Liver (tissue), 9 donors: ENCODE measurements around the gene RNF133. TPM values are rescaled to one million over a fixed set of nuclear protein-coding genes. Genes with fewer than 3 reads are reported as not detected.

ENCODE experiments used
- DNase-seq: peaks from one replicate; pipeline ENCODE4 v3.0.0-alpha.2; 2017; ENCODE audit warnings: low spot score
- H3K27ac ChIP-seq, 2 donors: one replicate each; pipeline ENCODE4 v1.7.0; 2013; ENCODE audit warnings: inconsistent platforms in 2 of 2, low read length in 2 of 2, control low read depth in 1 of 2, low read depth in 1 of 2, mild to moderate bottlenecking in 1 of 2
- H3K27me3 ChIP-seq, 4 donors: one replicate each; pipeline versions ENCODE4 v1.6.1 to v1.7.0; 2013; ENCODE audit warnings: low read length in 3 of 4, inconsistent platforms in 1 of 4, mild to moderate bottlenecking in 1 of 4, moderate library complexity in 1 of 4; ENCODE audit not compliant: control insufficient read depth in 4 of 4, insufficient read depth in 4 of 4
- H3K36me3 ChIP-seq, 4 donors: one replicate each; pipeline versions ENCODE4 v1.6.1 to v1.7.0; 2013; ENCODE audit warnings: low read length in 3 of 4, mild to moderate bottlenecking in 3 of 4, low read depth in 1 of 4, moderate library complexity in 1 of 4; ENCODE audit not compliant: control insufficient read depth in 4 of 4, insufficient read depth in 3 of 4
- H3K4me1 ChIP-seq, 4 donors: one replicate each; pipeline versions ENCODE4 v1.6.1 to v1.7.0; 2013; ENCODE audit warnings: low read length in 3 of 4, mild to moderate bottlenecking in 3 of 4, moderate library complexity in 1 of 4; ENCODE audit not compliant: control insufficient read depth in 4 of 4, insufficient read depth in 4 of 4
- H3K4me3 ChIP-seq, 3 donors: one replicate each; pipeline versions ENCODE4 v1.6.1 to v1.7.0; 2013; ENCODE audit warnings: low read length in 3 of 3, control low read depth in 1 of 3, low read depth in 1 of 3, mild to moderate bottlenecking in 1 of 3
- H3K9ac ChIP-seq, 2 donors: one replicate each; pipeline ENCODE4 v1.7.0; 2013; ENCODE audit warnings: low read length in 2 of 2, mild to moderate bottlenecking in 2 of 2, moderate library complexity in 2 of 2, control low read depth in 1 of 2, low read depth in 1 of 2
- H3K9me3 ChIP-seq, 4 donors: one replicate each; pipeline versions ENCODE4 v1.6.1 to v1.7.0; 2013; ENCODE audit warnings: low read length in 3 of 4; ENCODE audit not compliant: control insufficient read depth in 4 of 4
- EGR1 ChIP-seq, 2 donors: IDR thresholded peaks; 2 replicates each; pipeline ENCODE4 v1.6.1; 2016 to 2018; ENCODE audit warnings: antibody characterized with exemption in 2 of 2, low read depth in 2 of 2
- FOXA2 ChIP-seq: IDR thresholded peaks from 2 replicates; pipeline ENCODE4 v1.6.1; 2016; ENCODE audit warnings: antibody characterized with exemption
- GABPA ChIP-seq, 2 donors: IDR thresholded peaks in 1 of 2; conservative IDR thresholded peaks in 1 of 2; 2 replicates each; pipeline ENCODE4 v1.6.1; 2016; ENCODE audit warnings: antibody characterized with exemption in 2 of 2, mild to moderate bottlenecking in 1 of 2, moderate library complexity in 1 of 2
- HNF4A ChIP-seq, 2 donors: conservative IDR thresholded peaks; 2 replicates each; pipeline ENCODE4 v1.6.1; 2016; ENCODE audit warnings: antibody characterized with exemption in 2 of 2, mild to moderate bottlenecking in 2 of 2
- HNF4G ChIP-seq: IDR thresholded peaks from 2 replicates; pipeline ENCODE4 v1.6.1; 2016; ENCODE audit warnings: antibody characterized with exemption
- JUND ChIP-seq, 2 donors: IDR thresholded peaks; 2 replicates each; pipeline ENCODE4 v1.6.1; 2016; ENCODE audit warnings: antibody characterized with exemption in 2 of 2
- NR2F2 ChIP-seq: IDR thresholded peaks from 2 replicates; pipeline ENCODE4 v1.6.1; 2016; ENCODE audit warnings: antibody characterized with exemption
- RXRA ChIP-seq, 2 donors: IDR thresholded peaks; 2 replicates each; pipeline ENCODE4 v1.6.1; 2017 to 2018; ENCODE audit warnings: antibody characterized with exemption in 2 of 2, mild to moderate bottlenecking in 1 of 2
- SP1 ChIP-seq: IDR thresholded peaks from 2 replicates; pipeline ENCODE4 v1.6.1; 2018; ENCODE audit warnings: antibody characterized with exemption, mild to moderate bottlenecking
- WGBS: extraction: QIAGEN DNeasy Blood & Tissue Kit; methylation state at CpG from one replicate; pipeline ENCODE4 v1.1.7; 2013; 5-methylcytosine and 5-hydroxymethylcytosine counted together
- polyA plus RNA-seq, 2 donors: library from polyadenylated mRNA; stranded (reverse) in 1 of 2; unstranded in 1 of 2; fragments of 200-250 nt in 1 of 2; fragments of >200 nt in 1 of 2; fragmentation: Nextera tagmentation in 1 of 2; extraction: Ambion mirVana in 1 of 2; gene quantifications; one replicate each; pipeline versions ENCODE4 v1.2.1 to v1.2.3, GENCODE V29; 2013 to 2015
- total RNA-seq, 2 donors: library from RNA; depleted of rRNA; stranded (reverse); fragments of >200 nt; gene quantifications; one replicate each; pipeline ENCODE4 v1.2.3, GENCODE V29; 2014
- TF ChIP-seq, protein P1 (sequence below): IDR thresholded peaks from 2 replicates; pipeline ENCODE4 v1.6.1; 2016; ENCODE audit warnings: antibody characterized with exemption
- TF ChIP-seq, protein P2 (sequence below): fragments of 150-350 bp; IDR thresholded peaks from 2 replicates; pipeline ENCODE4 v1.5.1; 2017; ENCODE audit warnings: improper control_type of control experiment, low read depth, low read length; ENCODE audit not compliant: missing input control
- TF ChIP-seq, protein P3 (sequence below): IDR thresholded peaks from 2 replicates; pipeline ENCODE4 v1.6.1; 2016; ENCODE audit warnings: antibody characterized with exemption, mild to moderate bottlenecking
- TF ChIP-seq, protein P4 (sequence below): IDR thresholded peaks from 2 replicates; pipeline ENCODE4 v1.6.1; 2016; ENCODE audit warnings: antibody characterized with exemption
- donor health status: healthy.
- donor health status: healthy.
- donor health status: healthy.
- donor health status: healthy.
- donor health status: healthy.

RNF133 gene
- total and polyA plus RNA-seq, 4 donors, result 0.14 to 2.8 TPM; not detected in 2

DNA sequence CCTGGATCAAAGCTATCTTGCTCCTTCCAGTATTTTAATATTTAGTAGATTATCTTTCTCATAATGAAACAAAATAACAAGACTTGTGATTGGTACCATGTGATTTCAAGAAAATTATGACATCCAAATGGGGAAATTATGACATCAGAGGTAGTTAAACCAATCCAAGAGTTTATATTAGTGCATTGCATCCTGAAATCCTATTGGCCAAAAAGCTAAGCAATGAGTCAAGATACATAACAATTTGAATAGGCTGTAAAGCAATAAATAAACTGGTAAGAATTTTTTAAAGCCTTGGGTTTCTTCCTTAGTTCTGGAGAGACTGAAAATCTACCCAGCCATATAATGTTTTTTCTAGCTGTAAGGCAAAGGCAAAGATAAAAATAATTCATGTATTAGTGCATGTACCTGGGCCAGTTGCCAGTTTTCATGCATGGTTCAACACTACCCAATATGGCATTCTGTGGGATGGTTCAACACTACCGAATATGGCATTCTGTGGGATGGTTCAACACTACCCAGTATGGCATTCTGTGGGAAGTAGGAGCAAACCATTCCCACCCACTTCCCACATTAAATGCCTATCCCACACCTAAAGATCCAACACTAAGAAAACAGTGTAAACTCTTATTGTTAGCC is 4.1 kb upstream of the RNF133 start, which contains the start of gene RNF148:
TSS of gene RNF148 (minus strand) at position 51 of the 639 bp plus-strand sequence. CDS start 172 bp downstream, outside the sequence.
- no peak for TF ChIP-seq JUND (IDR thresholded peaks at IDR 0.05)
- TF ChIP-seq NR2F2, result no peak
- TF ChIP-seq RXRA (IDR thresholded peaks at IDR 0.05), result no peak
- no peak for TF ChIP-seq FOXA2
- TF ChIP-seq, protein P1, sequence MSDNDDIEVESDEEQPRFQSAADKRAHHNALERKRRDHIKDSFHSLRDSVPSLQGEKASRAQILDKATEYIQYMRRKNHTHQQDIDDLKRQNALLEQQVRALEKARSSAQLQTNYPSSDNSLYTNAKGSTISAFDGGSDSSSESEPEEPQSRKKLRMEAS, result no peak
- TF ChIP-seq SP1, result no peak
- TF ChIP-seq, protein P2, sequence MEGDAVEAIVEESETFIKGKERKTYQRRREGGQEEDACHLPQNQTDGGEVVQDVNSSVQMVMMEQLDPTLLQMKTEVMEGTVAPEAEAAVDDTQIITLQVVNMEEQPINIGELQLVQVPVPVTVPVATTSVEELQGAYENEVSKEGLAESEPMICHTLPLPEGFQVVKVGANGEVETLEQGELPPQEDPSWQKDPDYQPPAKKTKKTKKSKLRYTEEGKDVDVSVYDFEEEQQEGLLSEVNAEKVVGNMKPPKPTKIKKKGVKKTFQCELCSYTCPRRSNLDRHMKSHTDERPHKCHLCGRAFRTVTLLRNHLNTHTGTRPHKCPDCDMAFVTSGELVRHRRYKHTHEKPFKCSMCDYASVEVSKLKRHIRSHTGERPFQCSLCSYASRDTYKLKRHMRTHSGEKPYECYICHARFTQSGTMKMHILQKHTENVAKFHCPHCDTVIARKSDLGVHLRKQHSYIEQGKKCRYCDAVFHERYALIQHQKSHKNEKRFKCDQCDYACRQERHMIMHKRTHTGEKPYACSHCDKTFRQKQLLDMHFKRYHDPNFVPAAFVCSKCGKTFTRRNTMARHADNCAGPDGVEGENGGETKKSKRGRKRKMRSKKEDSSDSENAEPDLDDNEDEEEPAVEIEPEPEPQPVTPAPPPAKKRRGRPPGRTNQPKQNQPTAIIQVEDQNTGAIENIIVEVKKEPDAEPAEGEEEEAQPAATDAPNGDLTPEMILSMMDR, result no peak
- no peak for TF ChIP-seq EGR1 (IDR thresholded peaks at IDR 0.05; ENCODE audit: low read depth in 2 of 2)
- TF ChIP-seq, protein P3, sequence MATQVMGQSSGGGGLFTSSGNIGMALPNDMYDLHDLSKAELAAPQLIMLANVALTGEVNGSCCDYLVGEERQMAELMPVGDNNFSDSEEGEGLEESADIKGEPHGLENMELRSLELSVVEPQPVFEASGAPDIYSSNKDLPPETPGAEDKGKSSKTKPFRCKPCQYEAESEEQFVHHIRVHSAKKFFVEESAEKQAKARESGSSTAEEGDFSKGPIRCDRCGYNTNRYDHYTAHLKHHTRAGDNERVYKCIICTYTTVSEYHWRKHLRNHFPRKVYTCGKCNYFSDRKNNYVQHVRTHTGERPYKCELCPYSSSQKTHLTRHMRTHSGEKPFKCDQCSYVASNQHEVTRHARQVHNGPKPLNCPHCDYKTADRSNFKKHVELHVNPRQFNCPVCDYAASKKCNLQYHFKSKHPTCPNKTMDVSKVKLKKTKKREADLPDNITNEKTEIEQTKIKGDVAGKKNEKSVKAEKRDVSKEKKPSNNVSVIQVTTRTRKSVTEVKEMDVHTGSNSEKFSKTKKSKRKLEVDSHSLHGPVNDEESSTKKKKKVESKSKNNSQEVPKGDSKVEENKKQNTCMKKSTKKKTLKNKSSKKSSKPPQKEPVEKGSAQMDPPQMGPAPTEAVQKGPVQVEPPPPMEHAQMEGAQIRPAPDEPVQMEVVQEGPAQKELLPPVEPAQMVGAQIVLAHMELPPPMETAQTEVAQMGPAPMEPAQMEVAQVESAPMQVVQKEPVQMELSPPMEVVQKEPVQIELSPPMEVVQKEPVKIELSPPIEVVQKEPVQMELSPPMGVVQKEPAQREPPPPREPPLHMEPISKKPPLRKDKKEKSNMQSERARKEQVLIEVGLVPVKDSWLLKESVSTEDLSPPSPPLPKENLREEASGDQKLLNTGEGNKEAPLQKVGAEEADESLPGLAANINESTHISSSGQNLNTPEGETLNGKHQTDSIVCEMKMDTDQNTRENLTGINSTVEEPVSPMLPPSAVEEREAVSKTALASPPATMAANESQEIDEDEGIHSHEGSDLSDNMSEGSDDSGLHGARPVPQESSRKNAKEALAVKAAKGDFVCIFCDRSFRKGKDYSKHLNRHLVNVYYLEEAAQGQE, result no peak
- H3K27ac ChIP-seq, result no peak within 1 kb of the TSS
- H3K4me3 ChIP-seq, result no peak within 1 kb of the TSS
- DNase-seq, result no peak
- no peaks in the 10 kb centered on the region for H3K9me3 ChIP-seq
- H3K4me1 ChIP-seq, result no peaks in the 10 kb centered on the region
- WGBS, result 93% methylated on average over 1 of the region's 1 CpG
- H3K9ac ChIP-seq, result no peak within 1 kb of the TSS
- H3K36me3 ChIP-seq, result no peaks in the 10 kb centered on the region
- no peaks in the 10 kb centered on the region for H3K27me3 ChIP-seq

DNA sequence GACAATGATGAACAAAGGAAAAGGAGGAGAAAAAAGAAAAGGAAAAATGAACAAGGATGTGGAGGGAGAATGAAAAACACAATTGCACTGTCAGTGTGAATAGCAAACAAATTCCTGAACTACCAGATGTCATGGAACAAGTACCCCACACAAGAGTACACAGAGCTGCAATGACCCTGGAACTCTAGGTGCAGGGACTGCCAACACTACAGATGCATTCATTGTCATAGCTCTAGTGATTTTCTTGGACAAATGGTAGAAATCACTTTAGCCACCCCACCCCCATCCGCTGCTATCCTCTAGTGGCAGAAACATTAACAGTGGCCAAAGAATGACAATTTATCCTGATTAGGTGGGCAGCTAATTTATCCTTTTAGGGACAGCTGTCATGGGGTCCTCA is 3.1 kb downstream of the RNF133 start:
- Histone ChIP-seq H3K27me3 (no peaks in the 10 kb centered on the region), H3K4me1 (no peaks in the 10 kb centered on the region), H3K27ac (no peak overlapping the region), H3K4me3 (no peak overlapping the region), H3K9ac (no peak overlapping the region), H3K9me3 (no peaks in the 10 kb centered on the region), H3K36me3 (no peaks in the 10 kb centered on the region)
- no peak for DNase-seq
- TF ChIP-seq SP1, result no peak
- TF ChIP-seq HNF4G, result no peak
- TF ChIP-seq GABPA (IDR thresholded peaks at IDR 0.05 in 1 of 2, conservative IDR thresholded peaks at IDR 0.05 in 1 of 2), result no peak
- no peak for TF ChIP-seq RXRA (IDR thresholded peaks at IDR 0.05)
- WGBS, result 94% methylated on average over 1 of the region's 1 CpG

DNA sequence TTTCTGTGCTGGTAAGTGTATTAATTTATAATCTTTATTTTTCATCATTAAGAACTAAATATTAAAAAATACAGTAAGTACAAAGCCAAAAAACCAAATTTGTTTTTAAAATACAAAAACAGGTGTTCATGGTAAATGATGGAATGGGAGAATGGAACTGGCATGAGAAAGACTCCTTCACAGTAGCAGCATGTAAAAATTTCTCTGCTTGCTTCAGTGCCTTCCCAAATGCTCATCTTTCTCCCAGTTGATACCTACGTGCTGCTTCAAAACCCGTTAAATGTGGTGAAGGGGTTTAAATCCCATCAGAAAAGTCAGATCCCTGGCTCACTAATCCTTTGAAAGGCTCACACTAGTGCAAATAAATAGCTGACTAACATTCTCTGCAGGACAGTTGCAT is 4.2 kb downstream of the RNF133 start:
- H3K4me3 ChIP-seq, result no peak overlapping the region
- no peaks in the 10 kb centered on the region for H3K27me3 ChIP-seq
- WGBS, result 95% methylated on average over 2 of the region's 2 CpGs
- DNase-seq, result no peak
- no peaks in the 10 kb centered on the region for H3K9me3 ChIP-seq
- no peak overlapping the region for H3K27ac ChIP-seq
- H3K9ac ChIP-seq, result no peak overlapping the region
- no peaks in the 10 kb centered on the region for H3K4me1 ChIP-seq
- no peaks in the 10 kb centered on the region for H3K36me3 ChIP-seq
- TF ChIP-seq, protein P3, result no peak
- no peak for TF ChIP-seq EGR1 (IDR thresholded peaks at IDR 0.05; ENCODE audit: low read depth in 2 of 2)
- no peak for TF ChIP-seq HNF4A (conservative IDR thresholded peaks at IDR 0.05)
- TF ChIP-seq, protein P4, sequence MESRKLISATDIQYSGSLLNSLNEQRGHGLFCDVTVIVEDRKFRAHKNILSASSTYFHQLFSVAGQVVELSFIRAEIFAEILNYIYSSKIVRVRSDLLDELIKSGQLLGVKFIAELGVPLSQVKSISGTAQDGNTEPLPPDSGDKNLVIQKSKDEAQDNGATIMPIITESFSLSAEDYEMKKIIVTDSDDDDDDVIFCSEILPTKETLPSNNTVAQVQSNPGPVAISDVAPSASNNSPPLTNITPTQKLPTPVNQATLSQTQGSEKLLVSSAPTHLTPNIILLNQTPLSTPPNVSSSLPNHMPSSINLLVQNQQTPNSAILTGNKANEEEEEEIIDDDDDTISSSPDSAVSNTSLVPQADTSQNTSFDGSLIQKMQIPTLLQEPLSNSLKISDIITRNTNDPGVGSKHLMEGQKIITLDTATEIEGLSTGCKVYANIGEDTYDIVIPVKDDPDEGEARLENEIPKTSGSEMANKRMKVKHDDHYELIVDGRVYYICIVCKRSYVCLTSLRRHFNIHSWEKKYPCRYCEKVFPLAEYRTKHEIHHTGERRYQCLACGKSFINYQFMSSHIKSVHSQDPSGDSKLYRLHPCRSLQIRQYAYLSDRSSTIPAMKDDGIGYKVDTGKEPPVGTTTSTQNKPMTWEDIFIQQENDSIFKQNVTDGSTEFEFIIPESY, result no peak
- TF ChIP-seq JUND (IDR thresholded peaks at IDR 0.05), result no peak
